ACC112 (cell line): ENCODE measurements around the gene MUC20.

Source experiments
- H2AFZ ChIP-seq: fragments of 200-600 bp; sonication (generic); one replicate; pipeline ENCODE4 v1.6.0; 2017; ENCODE audit warnings: antibody characterized with exemption, low read length; ENCODE audit not compliant: unreplicated experiment
- H3K27ac ChIP-seq: fragments of 200-600 bp; sonication (generic); 2 replicates; pipeline ENCODE4 v1.5.1; 2014; ENCODE audit warnings: low read depth, mild to moderate bottlenecking, antibody characterized with exemption, low read length, moderate library complexity
- H3K27me3 ChIP-seq: fragments of 200-600 bp; sonication (generic); 2 replicates; pipeline ENCODE4 v1.6.1; 2014; ENCODE audit warnings: mild to moderate bottlenecking, antibody characterized with exemption, low read length, moderate library complexity, mixed read lengths; ENCODE audit not compliant: insufficient read depth
- H3K36me3 ChIP-seq: fragments of 200-600 bp; sonication (generic); 2 replicates; pipeline ENCODE4 v1.6.1; 2016; ENCODE audit warnings: mild to moderate bottlenecking, antibody characterized with exemption, low read length, moderate library complexity, mixed read lengths; ENCODE audit not compliant: insufficient read depth
- H3K4me1 ChIP-seq: fragments of 200-600 bp; sonication (generic); one replicate; pipeline ENCODE4 v1.6.1; 2016; ENCODE audit warnings: low read length, mixed read lengths; ENCODE audit not compliant: insufficient read depth, unreplicated experiment, control insufficient read depth
- H3K4me3 ChIP-seq: fragments of 200-600 bp; sonication (generic); 2 replicates; pipeline ENCODE4 v1.5.1; 2014; ENCODE audit warnings: mild to moderate bottlenecking, low read depth, low read length
- H3K79me2 ChIP-seq: fragments of 200-600 bp; sonication (generic); one replicate; pipeline ENCODE4 v1.6.0; 2016; ENCODE audit warnings: low read length; ENCODE audit not compliant: control insufficient read depth, unreplicated experiment, insufficient read depth

Gene MUC20

DNA sequence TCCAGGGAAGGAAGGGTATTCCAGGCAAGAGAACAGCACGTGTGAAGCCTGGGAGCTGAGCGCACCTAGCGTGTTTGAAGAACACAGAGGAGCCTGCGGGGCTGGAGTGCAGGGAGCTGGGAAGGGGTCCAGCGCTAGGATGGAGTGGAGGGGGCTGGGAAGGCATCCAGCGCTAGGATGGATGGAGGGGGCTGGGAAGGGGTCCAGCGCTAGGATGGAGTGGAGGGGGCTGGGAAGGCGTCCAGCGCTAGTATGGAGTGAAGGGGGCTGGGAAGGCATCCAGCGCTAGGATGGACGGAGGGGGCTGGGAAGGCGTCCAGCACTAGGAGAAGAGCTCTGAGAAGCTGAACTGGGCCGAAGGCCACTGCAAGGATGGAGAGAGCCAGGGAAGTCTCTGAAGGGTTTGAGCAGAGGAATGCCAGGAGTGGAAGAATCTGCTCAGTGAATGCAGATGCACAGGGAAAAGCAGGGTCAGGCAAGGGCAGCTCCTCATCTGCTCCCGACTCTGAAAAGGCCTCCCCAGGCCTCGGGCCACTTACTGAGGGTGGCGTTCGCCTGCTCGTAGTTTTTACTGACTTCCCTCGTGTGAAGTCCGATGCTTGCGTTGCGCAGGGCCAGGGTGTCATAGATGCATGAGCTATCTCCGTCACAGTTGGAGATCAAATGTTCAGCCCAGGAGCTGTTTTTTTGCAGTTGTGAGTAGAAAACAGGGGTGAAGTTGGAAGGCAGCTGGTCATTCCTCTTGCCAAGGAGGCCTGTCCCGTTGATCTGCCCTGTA, 39.8 kb downstream of the MUC20 start:
- Histone ChIP-seq H3K36me3 (no peaks in the 10 kb centered on the region), H3K27ac (no peak overlapping the region), H3K27me3 (peaks cover 53% of the 10 kb centered on the region), H3K4me3 (no peak overlapping the region), H3K4me1 (peaks cover 9% of the 10 kb centered on the region), H3K79me2 (no peaks in the 10 kb centered on the region), H2AFZ (no peak overlapping the region)

DNA sequence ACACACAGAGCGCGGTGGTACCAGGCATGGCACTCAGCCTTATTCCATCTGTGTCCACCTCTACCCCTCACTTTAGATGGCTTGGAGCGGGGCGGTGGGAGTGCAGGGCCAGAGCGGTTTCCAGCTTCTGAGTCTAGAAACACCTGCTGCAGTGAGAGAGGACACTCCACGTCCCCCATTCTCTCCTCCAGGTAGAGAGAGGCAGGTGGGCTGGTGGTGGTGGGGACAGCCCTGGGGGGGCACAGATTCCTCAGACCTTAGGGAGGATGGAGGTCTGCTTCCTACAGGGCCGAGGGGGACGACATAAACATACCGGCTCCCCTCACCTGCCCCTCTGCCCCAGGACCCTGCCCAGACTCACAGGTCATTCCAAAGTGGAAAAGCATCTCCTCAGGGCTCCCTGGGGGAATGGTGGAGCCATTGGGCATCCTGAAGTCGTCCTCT, 40.4 kb downstream of the MUC20 start:
- Histone ChIP-seq H3K27me3 (peaks cover 53% of the 10 kb centered on the region), H2AFZ (no peak overlapping the region)

DNA sequence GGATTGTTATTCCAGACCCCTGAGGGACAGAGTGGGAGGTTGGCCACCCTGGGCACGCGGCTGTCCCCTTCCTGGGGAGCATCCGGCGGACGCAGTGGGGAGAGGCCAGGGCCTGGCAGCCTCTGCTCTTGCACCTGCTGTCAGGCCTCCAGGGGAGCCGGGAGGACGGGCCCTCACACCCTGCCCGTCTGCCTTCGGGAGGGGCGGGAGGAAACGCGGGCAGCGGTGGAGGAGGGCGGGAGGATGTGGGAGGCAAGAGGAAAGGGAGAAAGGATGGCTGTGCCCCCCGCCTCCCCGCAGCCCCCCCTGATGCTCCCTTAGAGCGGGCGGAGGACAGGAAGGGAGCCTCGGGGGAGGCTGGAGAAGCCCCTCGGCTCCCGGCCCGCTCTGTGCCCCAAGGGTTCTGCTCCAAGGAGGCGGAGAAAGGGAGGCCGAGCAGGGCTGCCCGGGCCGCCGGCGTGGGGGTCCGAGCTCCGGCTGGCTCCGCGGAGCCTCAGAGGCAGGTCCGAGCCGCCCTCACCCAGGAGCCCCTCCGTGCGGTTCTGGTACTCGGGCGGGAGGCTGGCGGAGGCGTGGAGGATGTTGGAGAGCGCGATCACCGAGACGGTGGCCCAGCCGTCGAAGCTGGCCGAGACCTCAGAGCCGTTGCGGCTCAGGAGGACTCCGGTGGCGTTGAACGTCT, 40.9 kb downstream of the MUC20 start:
- peaks cover 52% of the 10 kb centered on the region for H3K27me3 ChIP-seq
- no peak overlapping the region for H3K4me3 ChIP-seq
- no peak overlapping the region for H3K27ac ChIP-seq
- no peak overlapping the region for H2AFZ ChIP-seq
- H3K79me2 ChIP-seq: no peaks in the 10 kb centered on the region
- H3K36me3 ChIP-seq: no peaks in the 10 kb centered on the region
- H3K4me1 ChIP-seq: peaks cover 9% of the 10 kb centered on the region

More for the DNA sequence above, 40.4 kb downstream of the MUC20 start:
- Histone ChIP-seq H3K79me2 (no peaks in the 10 kb centered on the region), H3K36me3 (no peaks in the 10 kb centered on the region), H3K27ac (no peak overlapping the region), H3K4me1 (peaks cover 9% of the 10 kb centered on the region), H3K4me3 (no peak overlapping the region)

DNA sequence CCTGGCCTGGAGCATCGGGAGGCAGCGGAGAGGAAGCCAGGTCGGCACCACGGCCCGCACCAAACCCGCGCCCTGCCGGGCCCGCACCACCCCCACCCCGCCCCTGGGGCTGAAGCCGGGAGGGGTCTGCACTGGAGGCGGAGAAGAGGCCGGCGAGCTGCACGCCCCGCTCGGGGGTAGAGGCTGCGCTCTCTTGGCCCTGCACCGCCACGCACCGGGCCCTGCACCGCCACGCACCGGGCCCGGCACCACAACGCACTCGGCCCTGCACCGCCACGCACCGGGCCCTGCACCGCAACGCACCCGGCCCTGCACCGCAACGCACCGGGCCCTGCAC, 41.4 kb downstream of the MUC20 start:
- H3K27ac ChIP-seq: no peak overlapping the region
- H3K79me2 ChIP-seq: no peaks in the 10 kb centered on the region
- H3K27me3 ChIP-seq: peaks cover 47% of the 10 kb centered on the region
- H2AFZ ChIP-seq: no peak overlapping the region
- peaks cover 8% of the 10 kb centered on the region for H3K4me1 ChIP-seq
- no peaks in the 10 kb centered on the region for H3K36me3 ChIP-seq
- no peak overlapping the region for H3K4me3 ChIP-seq

DNA sequence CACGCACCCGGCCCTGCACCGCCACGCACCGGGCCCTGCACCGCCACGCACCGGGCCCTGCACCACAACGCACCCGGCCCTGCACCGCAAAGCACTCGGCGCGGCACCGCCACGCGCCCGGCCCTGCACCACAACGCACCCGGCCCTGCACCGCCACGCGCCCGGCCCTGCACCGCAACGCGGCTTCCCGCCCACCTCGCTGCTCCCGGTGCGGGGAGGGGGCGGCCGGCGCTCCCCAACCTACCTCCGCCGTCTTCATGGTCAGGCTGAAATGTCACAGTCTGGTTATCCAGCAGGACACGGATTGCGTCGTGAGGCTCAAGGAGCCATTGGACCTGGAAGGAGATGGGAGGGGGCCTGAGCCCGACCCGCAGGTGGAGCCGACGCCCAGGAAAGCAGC, 41.8 kb downstream of the MUC20 start:
- Histone ChIP-seq H2AFZ (no peak overlapping the region), H3K27ac (no peak overlapping the region), H3K4me3 (no peak overlapping the region), H3K27me3 (peaks cover 43% of the 10 kb centered on the region), H3K79me2 (no peaks in the 10 kb centered on the region), H3K36me3 (no peaks in the 10 kb centered on the region), H3K4me1 (peaks cover 4% of the 10 kb centered on the region)

DNA sequence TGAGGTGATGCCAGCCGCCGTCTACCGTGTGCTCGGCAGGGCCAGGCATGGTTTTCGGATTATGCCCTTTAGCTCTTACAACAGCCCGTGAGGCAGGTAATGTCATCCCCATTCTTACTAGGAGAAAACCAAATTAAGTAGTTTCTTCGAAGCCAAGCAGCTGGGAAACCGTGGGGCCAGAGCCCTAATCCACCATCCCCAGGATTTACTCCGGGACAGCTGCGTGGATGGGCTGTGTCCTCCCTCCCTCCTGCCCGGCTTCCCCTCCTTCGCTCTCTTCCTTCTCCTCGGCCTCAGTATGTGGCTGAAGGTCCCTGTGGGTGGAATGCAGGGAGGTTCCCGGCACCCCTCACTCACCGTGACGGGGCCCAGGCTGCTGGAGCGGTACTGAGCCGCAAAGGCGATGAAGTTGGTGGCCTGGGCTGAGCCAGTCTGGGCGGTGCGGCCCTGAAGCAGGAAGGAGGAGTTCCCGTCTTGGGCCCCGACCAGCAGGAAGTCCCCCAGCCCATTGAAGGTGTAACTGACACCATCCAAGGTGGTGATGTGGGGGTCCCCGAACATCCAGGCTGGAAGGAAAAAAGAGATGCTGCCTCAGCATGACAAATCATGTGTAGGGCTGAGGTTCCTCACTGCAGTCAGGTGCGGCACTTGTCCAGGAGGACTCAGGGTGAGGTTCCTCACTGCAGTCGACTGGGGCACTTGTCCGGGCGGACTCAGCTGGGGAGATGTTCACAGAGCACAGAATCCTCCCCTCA, 42.5 kb downstream of the MUC20 start:
- no peaks in the 10 kb centered on the region for H3K4me1 ChIP-seq
- no peaks in the 10 kb centered on the region for H3K36me3 ChIP-seq
- no peak overlapping the region for H3K4me3 ChIP-seq
- no peak overlapping the region for H3K27ac ChIP-seq
- no peaks in the 10 kb centered on the region for H3K79me2 ChIP-seq
- no peak overlapping the region for H2AFZ ChIP-seq
- H3K27me3 ChIP-seq: peaks cover 36% of the 10 kb centered on the region

DNA sequence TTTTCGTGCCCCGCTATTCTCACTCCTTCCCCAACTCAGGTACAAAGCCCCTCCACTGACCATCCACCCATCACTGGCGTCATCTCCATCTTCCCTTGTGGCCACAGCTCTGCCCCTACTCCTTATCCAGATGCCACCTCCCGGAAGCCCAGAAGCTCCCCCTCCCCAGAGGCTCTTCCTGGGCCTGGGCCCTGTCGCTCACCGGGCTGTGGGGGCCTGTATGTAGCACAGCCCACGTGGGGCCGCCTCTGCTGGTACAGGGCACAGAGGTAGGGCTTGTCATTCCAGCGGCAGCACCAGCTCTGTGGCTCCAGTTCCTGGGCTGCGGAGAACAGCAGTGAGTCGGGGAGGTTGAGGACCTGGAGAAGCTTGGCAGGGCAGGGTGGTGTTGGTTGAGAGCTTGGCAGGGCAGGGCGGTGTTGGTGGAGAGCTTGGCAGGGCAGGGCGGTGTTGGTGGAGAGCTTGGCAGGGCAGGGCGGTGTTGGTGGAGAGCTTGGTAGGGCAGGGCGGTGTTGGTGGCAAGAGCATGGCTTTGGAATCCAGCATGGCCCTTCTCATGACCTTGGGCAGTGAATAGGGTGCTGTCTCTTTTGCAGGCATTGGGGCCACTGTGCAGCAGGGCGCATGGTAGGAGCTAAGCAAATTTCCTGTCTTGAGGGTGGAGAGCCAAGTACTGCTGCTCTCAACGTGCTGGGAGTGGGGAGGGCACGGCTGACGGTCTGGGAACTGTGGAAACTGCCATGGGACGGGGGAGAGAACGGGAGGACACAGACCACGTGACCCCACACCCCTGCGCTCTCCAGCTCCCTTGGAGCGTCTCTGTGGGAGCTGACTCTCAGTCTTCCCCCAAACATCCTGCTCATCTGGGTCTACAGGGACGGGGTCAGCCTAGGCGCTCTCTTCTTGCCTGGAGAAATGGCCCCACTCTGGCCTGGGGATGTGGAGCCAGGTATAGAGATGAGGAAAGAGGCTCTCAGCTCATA, 43.4 kb downstream of the MUC20 start:
- H3K79me2 ChIP-seq: no peaks in the 10 kb centered on the region
- H3K27me3 ChIP-seq: peaks cover 30% of the 10 kb centered on the region
- H3K36me3 ChIP-seq: no peaks in the 10 kb centered on the region
- no peak overlapping the region for H2AFZ ChIP-seq
- no peaks in the 10 kb centered on the region for H3K4me1 ChIP-seq
- H3K27ac ChIP-seq: no peak overlapping the region
- H3K4me3 ChIP-seq: no peak overlapping the region

DNA sequence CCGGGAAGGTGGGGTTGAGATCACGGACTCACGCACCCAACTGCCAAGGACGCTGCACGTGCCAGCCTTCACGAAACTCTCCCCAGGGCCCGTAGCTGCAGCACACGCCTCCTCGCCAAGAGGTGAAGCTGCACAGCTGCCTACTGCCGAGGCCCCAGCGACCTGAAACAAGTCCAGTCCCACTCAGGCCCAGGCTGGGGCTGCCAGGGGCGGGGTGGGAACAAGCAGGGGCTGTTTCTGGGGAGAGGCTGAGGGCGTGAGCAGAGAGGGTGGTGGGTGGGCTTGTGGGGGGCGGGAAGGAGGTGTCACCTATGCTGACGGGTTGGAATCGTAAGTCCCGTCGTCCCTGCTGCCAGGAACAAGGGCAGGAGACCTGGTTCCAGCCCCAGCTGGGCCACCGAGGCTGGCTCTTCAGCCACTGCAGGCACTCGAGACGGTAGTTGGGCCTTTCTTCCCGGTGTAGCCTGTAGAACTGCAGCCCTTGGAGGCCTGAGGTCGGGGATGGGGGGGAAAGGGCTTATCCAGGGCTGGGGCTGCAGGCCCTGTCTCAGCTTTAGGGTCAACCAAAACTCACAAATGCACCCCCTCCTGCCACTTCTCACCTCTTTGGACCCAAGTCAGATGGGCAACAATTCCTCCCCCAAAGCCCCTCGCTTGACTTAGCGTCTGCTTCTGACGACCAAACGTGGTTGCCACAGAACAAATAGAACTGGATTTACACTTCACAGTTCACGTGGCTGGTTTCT, 44.4 kb downstream of the MUC20 start:
- Histone ChIP-seq H3K27ac (no peak overlapping the region), H3K27me3 (peaks cover 21% of the 10 kb centered on the region), H3K79me2 (no peaks in the 10 kb centered on the region), H2AFZ (no peak overlapping the region), H3K4me3 (no peak overlapping the region), H3K36me3 (no peaks in the 10 kb centered on the region), H3K4me1 (no peaks in the 10 kb centered on the region)

DNA sequence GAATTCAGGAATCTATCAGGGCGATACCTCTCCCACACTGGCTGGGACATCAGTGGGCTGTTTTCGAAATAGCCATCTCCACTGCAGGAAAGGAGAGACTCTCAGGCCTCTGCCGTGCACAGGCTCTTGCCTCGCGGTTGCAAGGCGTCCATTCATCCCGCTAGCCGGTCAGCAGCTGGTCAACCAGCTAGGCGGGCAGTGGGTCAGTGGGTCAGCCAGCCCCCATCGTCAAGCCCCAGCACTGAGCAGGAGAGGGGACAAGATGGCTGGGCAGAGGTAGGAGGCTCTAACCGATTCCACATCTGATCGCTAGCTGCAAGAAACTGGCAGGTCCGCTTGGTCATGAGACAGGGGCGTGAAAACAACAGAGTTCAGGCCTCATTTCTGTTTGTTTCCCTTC, 45.9 kb downstream of the MUC20 start:
- H3K4me3 ChIP-seq: no peak overlapping the region
- H3K4me1 ChIP-seq: no peaks in the 10 kb centered on the region
- H2AFZ ChIP-seq: no peak overlapping the region
- no peak overlapping the region for H3K27ac ChIP-seq
- H3K36me3 ChIP-seq: no peaks in the 10 kb centered on the region
- H3K79me2 ChIP-seq: no peaks in the 10 kb centered on the region
- H3K27me3 ChIP-seq: peaks cover 6% of the 10 kb centered on the region; the same call in 1 of the 2 replicates
